ENCODE results near the gene ABHD16B.
"Not testable (repeated sequence)": the region's sequence is repeated elsewhere in the genome, so short reads cannot be mapped to it uniquely, and the experiment has no call there.

Gene ABHD16B

GRCh38 chr20:63868264-63868663 is 7.0 kb downstream of the ABHD16B start:
- no peaks in the 10 kb centered on the region for H3K27me3 ChIP-seq (replicated peaks; ENCODE audit: control insufficient read depth, insufficient read depth, low read length)
- DNase-seq (ENCODE audit: low read depth): no peak
- no peak overlapping the region for H3K4me3 ChIP-seq (ENCODE audit: low read length)
- no peaks in the 10 kb centered on the region for H3K9me3 ChIP-seq (ENCODE audit: control insufficient read depth, low read length)
- H3K9ac ChIP-seq (ENCODE audit: low read length): no peak overlapping the region
- H3K4me1 ChIP-seq (ENCODE audit: control insufficient read depth, insufficient read depth, low read length): peaks cover 12% of the 10 kb centered on the region
- H3K36me3 ChIP-seq (ENCODE audit: control insufficient read depth, insufficient read depth, low read length, severe bottlenecking): peaks cover 40% of the 10 kb centered on the region

GRCh38 chr20:63873477-63873971 is 12.2 kb downstream of the ABHD16B start:
- Histone ChIP-seq H3K36me3 (ENCODE audit: control insufficient read depth, insufficient read depth, low read length, severe bottlenecking) (peaks cover 79% of the 10 kb centered on the region), H3K9me3 (ENCODE audit: control insufficient read depth, low read length) (no peaks in the 10 kb centered on the region), H3K9ac (ENCODE audit: low read length) (no peak overlapping the region), H3K27me3 (replicated peaks; ENCODE audit: control insufficient read depth, insufficient read depth, low read length) (no peaks in the 10 kb centered on the region), H3K4me1 (ENCODE audit: control insufficient read depth, insufficient read depth, low read length) (peaks cover 6% of the 10 kb centered on the region), H3K4me3 (ENCODE audit: low read length) (no peak overlapping the region)
- DNase-seq (ENCODE audit: low read depth): no peak

- H3K27me3 ChIP-seq (replicated peaks; ENCODE audit: control insufficient read depth, insufficient read depth, low read length); H3K4me3 ChIP-seq (ENCODE audit: low read length); DNase-seq (ENCODE audit: low read depth); H3K4me1 ChIP-seq (ENCODE audit: control insufficient read depth, insufficient read depth, low read length); H3K9ac ChIP-seq (ENCODE audit: low read length); H3K9me3 ChIP-seq (ENCODE audit: control insufficient read depth, low read length): not testable (repeated sequence)
- peaks cover 80% of the 10 kb centered on the region for H3K36me3 ChIP-seq (ENCODE audit: control insufficient read depth, insufficient read depth, low read length, severe bottlenecking)
Observed at GRCh38 chr20:63874241-63874640, 12.9 kb downstream of the ABHD16B start.

GRCh38 chr20:63876489-63877036 is 15.3 kb downstream of the ABHD16B start:
- Histone ChIP-seq H3K27me3 (replicated peaks; ENCODE audit: control insufficient read depth, insufficient read depth, low read length) (no peaks in the 10 kb centered on the region), H3K36me3 (ENCODE audit: control insufficient read depth, insufficient read depth, low read length, severe bottlenecking) (peaks cover 71% of the 10 kb centered on the region), H3K4me1 (ENCODE audit: control insufficient read depth, insufficient read depth, low read length) (peaks cover 6% of the 10 kb centered on the region), H3K9me3 (ENCODE audit: control insufficient read depth, low read length) (no peaks in the 10 kb centered on the region), H3K4me3 (ENCODE audit: low read length) (no peak overlapping the region), H3K9ac (ENCODE audit: low read length) (no peak overlapping the region)
- no peak for DNase-seq (ENCODE audit: low read depth)

- Histone ChIP-seq H3K9me3 (ENCODE audit: control insufficient read depth, low read length) (no peaks in the 10 kb centered on the region), H3K36me3 (ENCODE audit: control insufficient read depth, insufficient read depth, low read length, severe bottlenecking) (peaks cover 76% of the 10 kb centered on the region), H3K9ac (ENCODE audit: low read length) (no peak overlapping the region), H3K27me3 (replicated peaks; ENCODE audit: control insufficient read depth, insufficient read depth, low read length) (no peaks in the 10 kb centered on the region), H3K4me3 (ENCODE audit: low read length) (no peak overlapping the region), H3K4me1 (ENCODE audit: control insufficient read depth, insufficient read depth, low read length) (peaks cover 6% of the 10 kb centered on the region)
- DNase-seq (ENCODE audit: low read depth): no peak
Observed at GRCh38 chr20:63877755-63878470, 16.6 kb downstream of the ABHD16B start.

GRCh38 chr20:63878899-63879663 is 17.8 kb downstream of the ABHD16B start:
- Histone ChIP-seq H3K9me3 (ENCODE audit: control insufficient read depth, low read length) (no peaks in the 10 kb centered on the region), H3K27me3 (replicated peaks; ENCODE audit: control insufficient read depth, insufficient read depth, low read length) (no peaks in the 10 kb centered on the region), H3K4me3 (ENCODE audit: low read length) (no peak overlapping the region), H3K4me1 (ENCODE audit: control insufficient read depth, insufficient read depth, low read length) (no peaks in the 10 kb centered on the region), H3K9ac (ENCODE audit: low read length) (no peak overlapping the region), H3K36me3 (ENCODE audit: control insufficient read depth, insufficient read depth, low read length, severe bottlenecking) (peaks cover 80% of the 10 kb centered on the region)
- DNase-seq (ENCODE audit: low read depth): no peak

- not testable (repeated sequence) for DNase-seq (ENCODE audit: low read depth); H3K27me3 ChIP-seq (replicated peaks; ENCODE audit: control insufficient read depth, insufficient read depth, low read length); H3K9ac ChIP-seq (ENCODE audit: low read length); H3K4me3 ChIP-seq (ENCODE audit: low read length); H3K9me3 ChIP-seq (ENCODE audit: control insufficient read depth, low read length); H3K4me1 ChIP-seq (ENCODE audit: control insufficient read depth, insufficient read depth, low read length)
- peaks cover 80% of the 10 kb centered on the region for H3K36me3 ChIP-seq (ENCODE audit: control insufficient read depth, insufficient read depth, low read length, severe bottlenecking)
Observed at GRCh38 chr20:63880901-63881300, 19.6 kb downstream of the ABHD16B start.

GRCh38 chr20:63881451-63882226 is 20.3 kb downstream of the ABHD16B start:
- Histone ChIP-seq H3K27me3 (replicated peaks; ENCODE audit: control insufficient read depth, insufficient read depth, low read length) (no peaks in the 10 kb centered on the region), H3K4me3 (ENCODE audit: low read length) (no peak overlapping the region), H3K9ac (ENCODE audit: low read length) (no peak overlapping the region), H3K36me3 (ENCODE audit: control insufficient read depth, insufficient read depth, low read length, severe bottlenecking) (peaks cover 73% of the 10 kb centered on the region), H3K9me3 (ENCODE audit: control insufficient read depth, low read length) (no peaks in the 10 kb centered on the region), H3K4me1 (ENCODE audit: control insufficient read depth, insufficient read depth, low read length) (no peaks in the 10 kb centered on the region)
- DNase-seq (ENCODE audit: low read depth): no peak

- no peak overlapping the region for H3K4me3 ChIP-seq (ENCODE audit: low read length)
- H3K4me1 ChIP-seq (ENCODE audit: control insufficient read depth, insufficient read depth, low read length): no peaks in the 10 kb centered on the region
- DNase-seq (ENCODE audit: low read depth): no peak
- no peak overlapping the region for H3K9ac ChIP-seq (ENCODE audit: low read length)
- H3K27me3 ChIP-seq (replicated peaks; ENCODE audit: control insufficient read depth, insufficient read depth, low read length): no peaks in the 10 kb centered on the region
- H3K9me3 ChIP-seq (ENCODE audit: control insufficient read depth, low read length): no peaks in the 10 kb centered on the region
- peaks cover 75% of the 10 kb centered on the region for H3K36me3 ChIP-seq (ENCODE audit: control insufficient read depth, insufficient read depth, low read length, severe bottlenecking)
Observed at GRCh38 chr20:63882257-63883200, 21.2 kb downstream of the ABHD16B start.

- DNase-seq (ENCODE audit: low read depth): no peak
- Histone ChIP-seq H3K4me1 (ENCODE audit: control insufficient read depth, insufficient read depth, low read length) (no peaks in the 10 kb centered on the region), H3K27me3 (replicated peaks; ENCODE audit: control insufficient read depth, insufficient read depth, low read length) (no peaks in the 10 kb centered on the region), H3K9ac (ENCODE audit: low read length) (no peak overlapping the region), H3K9me3 (ENCODE audit: control insufficient read depth, low read length) (no peaks in the 10 kb centered on the region), H3K4me3 (ENCODE audit: low read length) (no peak overlapping the region), H3K36me3 (ENCODE audit: control insufficient read depth, insufficient read depth, low read length, severe bottlenecking) (peaks cover 77% of the 10 kb centered on the region)
Observed at GRCh38 chr20:63883201-63883593, 21.9 kb downstream of the ABHD16B start.

All from adipocyte (in vitro differentiated cells).